HG02763 (cell line): ENCODE measurements around the gene IFT22.
"Not testable (repeated sequence)": the region's sequence is repeated elsewhere in the genome, so short reads cannot be mapped to it uniquely, and the experiment has no call there.

ENCODE experiments used
- ATAC-seq: cut with Tn5 transposase; IDR thresholded peaks from one replicate; pipeline ENCODE4 v1.9.1; 2021; ENCODE audit warnings: mild to moderate bottlenecking, moderate library complexity; ENCODE audit not compliant: unreplicated experiment

Gene IFT22

GRCh38 chr7:101315336-101315735 lies 6.3 kb downstream of the IFT22 start:
- ATAC-seq, result no peak

- ATAC-seq, result no peak
These were observed 13.1 kb downstream of the IFT22 start for GRCh38 chr7:101308245-101309085.

GRCh38 chr7:101306307-101306706 lies 15.3 kb downstream of the IFT22 start:
- no peak for ATAC-seq

GRCh38 chr7:101303102-101303701 lies 18.4 kb downstream of the IFT22 start:
- ATAC-seq, result no peak

- no peak for ATAC-seq
These were observed 18.9 kb downstream of the IFT22 start for GRCh38 chr7:101302641-101303101.

GRCh38 chr7:101300465-101301376 lies 20.9 kb downstream of the IFT22 start:
- ATAC-seq, result no peak

GRCh38 chr7:101299511-101300464 lies 21.8 kb downstream of the IFT22 start:
- no peak for ATAC-seq

GRCh38 chr7:101294832-101295121 lies 26.8 kb downstream of the IFT22 start:
- no peak for ATAC-seq

GRCh38 chr7:101294039-101294831 lies 27.4 kb downstream of the IFT22 start:
- ATAC-seq, result no peak

GRCh38 chr7:101293069-101294021 lies 28.3 kb downstream of the IFT22 start:
- not testable (repeated sequence) for ATAC-seq

GRCh38 chr7:101292566-101292965 lies 29.0 kb downstream of the IFT22 start:
- not testable (repeated sequence) for ATAC-seq

GRCh38 chr7:101290186-101291037 lies 31.2 kb downstream of the IFT22 start:
- not testable (repeated sequence) for ATAC-seq

- ATAC-seq, result not testable (repeated sequence)
These were observed 31.9 kb downstream of the IFT22 start for GRCh38 chr7:101289687-101290086.

GRCh38 chr7:101288439-101288838 lies 33.2 kb downstream of the IFT22 start:
- ATAC-seq, result no peak

GRCh38 chr7:101287032-101287431 lies 34.6 kb downstream of the IFT22 start:
- no peak for ATAC-seq

- not testable (repeated sequence) for ATAC-seq
These were observed 35.7 kb downstream of the IFT22 start for GRCh38 chr7:101285880-101286279.

GRCh38 chr7:101285171-101285570 lies 36.4 kb downstream of the IFT22 start:
- no peak for ATAC-seq
